Neural cell (in vitro differentiated cells): ENCODE results near the gene HIVEP3. TPM values are rescaled to one million over a fixed set of nuclear protein-coding genes. Genes with fewer than 3 reads are reported as not detected.

ENCODE experiments used
- H2AFZ ChIP-seq: fragments of 200-600, 300-800 bp; sonication (generic), shearing (Covaris generic); 2 replicates; pipeline ENCODE4 v1.6.0; 2014; ENCODE audit warnings: low read depth, mild to moderate bottlenecking, antibody characterized with exemption, low read length, moderate library complexity
- H3F3A ChIP-seq: fragments of 200-600 bp; shearing (Covaris generic); 2 replicates; pipeline ENCODE4 v1.6.1; 2016; ENCODE audit warnings: mild to moderate bottlenecking, moderate library complexity, mixed read lengths, antibody characterized with exemption, low read length; ENCODE audit not compliant: insufficient read depth, poor library complexity, severe bottlenecking
- H3K27ac ChIP-seq: fragments of 200-600, 300-800 bp; sonication (generic), shearing (Covaris generic); 2 replicates; pipeline ENCODE4 v1.5.1; 2014; ENCODE audit warnings: mild to moderate bottlenecking, low read length, moderate library complexity
- H3K27me3 ChIP-seq: fragments of 300-800, 200-600 bp; sonication (generic), shearing (Covaris generic); 2 replicates; pipeline ENCODE4 v1.6.0; 2014; ENCODE audit warnings: mild to moderate bottlenecking, low read depth, low read length, moderate library complexity; ENCODE audit not compliant: insufficient read depth
- H3K36me3 ChIP-seq: fragments of 300-800, 200-600 bp; sonication (generic), shearing (Covaris generic); 2 replicates; pipeline ENCODE4 v1.5.1; 2014; ENCODE audit warnings: mild to moderate bottlenecking, antibody characterized with exemption, low read length, moderate library complexity; ENCODE audit not compliant: insufficient read depth
- H3K4me2 ChIP-seq: fragments of 300-800, 200-600 bp; sonication (generic), shearing (Covaris generic); 2 replicates; pipeline ENCODE4 v1.6.0; 2014; ENCODE audit warnings: mild to moderate bottlenecking, low read length
- H3K4me3 ChIP-seq: fragments of 300-800, 200-600 bp; sonication (generic), shearing (Covaris generic); 2 replicates; pipeline ENCODE4 v1.5.1; 2014; ENCODE audit warnings: mild to moderate bottlenecking, low read length, moderate library complexity
- H3K79me2 ChIP-seq: fragments of 200-600 bp; shearing (Covaris generic); replicated peaks from 2 replicates; pipeline ENCODE4 v1.6.0; 2014; ENCODE audit warnings: mild to moderate bottlenecking, low read length, moderate library complexity; ENCODE audit not compliant: insufficient read depth
- H3K9ac ChIP-seq: fragments of 300-800, 200-600 bp; sonication (generic), shearing (Covaris generic); 2 replicates; pipeline ENCODE4 v1.6.1; 2016; ENCODE audit warnings: mild to moderate bottlenecking, low read length, mixed read lengths
- H3K9me2 ChIP-seq: fragments of 200-600 bp; shearing (Covaris generic); 2 replicates; pipeline ENCODE4 v1.6.1; 2016; ENCODE audit warnings: mild to moderate bottlenecking, low read length, mixed read lengths; ENCODE audit not compliant: insufficient read depth
- H3K9me3 ChIP-seq: fragments of 200-600, 300-800 bp; sonication (generic), shearing (Covaris generic); 2 replicates; pipeline ENCODE4 v1.6.1; 2016; ENCODE audit warnings: mild to moderate bottlenecking, mixed run types, low read length, moderate library complexity, mixed read lengths
- H4K20me1 ChIP-seq: fragments of 200-600 bp; shearing (Covaris generic); 2 replicates; pipeline ENCODE4 v1.6.1; 2016; ENCODE audit warnings: mild to moderate bottlenecking, mixed run types; ENCODE audit not compliant: insufficient read depth
- CTCF ChIP-seq: fragments of 450-650 bp; IDR thresholded peaks from 2 replicates; pipeline ENCODE4 v1.5.1; 2014; ENCODE audit warnings: antibody characterized with exemption, mild to moderate bottlenecking, moderate library complexity; ENCODE audit not compliant: poor library complexity, severe bottlenecking
- EP300 ChIP-seq: fragments of 450-650 bp; conservative IDR thresholded peaks from 2 replicates; pipeline ENCODE4 v1.6.1; 2014; ENCODE audit warnings: antibody characterized with exemption, mild to moderate bottlenecking, moderate library complexity; ENCODE audit not compliant: poor library complexity, severe bottlenecking
- EZH2 ChIP-seq: fragments of 200-600, 300-800 bp; shearing (Covaris generic), sonication (generic); IDR thresholded peaks from 2 replicates; pipeline ENCODE4 v1.6.1; 2014; ENCODE audit warnings: antibody characterized with exemption, low read length, borderline replicate concordance, mild to moderate bottlenecking; ENCODE audit not compliant: insufficient read depth, poor library complexity, severe bottlenecking
- MXI1 ChIP-seq: fragments of 450-650 bp; conservative IDR thresholded peaks from 2 replicates; pipeline ENCODE4 v1.6.1; 2014; ENCODE audit warnings: antibody characterized with exemption, mild to moderate bottlenecking; ENCODE audit not compliant: poor library complexity, severe bottlenecking
- POLR2AphosphoS5 ChIP-seq: IDR thresholded peaks from 2 replicates; pipeline ENCODE4 v1.6.1; 2012
- RAD21 ChIP-seq: fragments of 450-650 bp; conservative IDR thresholded peaks from 2 replicates; pipeline ENCODE4 v1.6.1; 2014; ENCODE audit warnings: antibody characterized with exemption, mild to moderate bottlenecking, moderate library complexity
- REST ChIP-seq: IDR thresholded peaks from 2 replicates; pipeline ENCODE4 v1.6.1; 2012; ENCODE audit warnings: borderline replicate concordance
- SMC3 ChIP-seq: fragments of 450-650 bp; conservative IDR thresholded peaks from 2 replicates; pipeline ENCODE4 v1.6.1; 2014; ENCODE audit warnings: antibody characterized with exemption, mild to moderate bottlenecking, moderate library complexity; ENCODE audit not compliant: poor library complexity
- TAF1 ChIP-seq: IDR thresholded peaks from 2 replicates; pipeline ENCODE4 v1.6.1; 2012; ENCODE audit warnings: low read depth
- polyA plus RNA-seq: library from polyadenylated mRNA; depleted of rRNA; stranded (reverse); fragments of >200 nt; gene quantifications from 2 replicates; pipeline ENCODE4 v1.2.3, GENCODE V29; 2014

HIVEP3 gene
- polyA plus RNA-seq, 1 donor from 2014 or later: 2.6 TPM

GRCh38 chr1:41859686-41860085 is 59.0 kb downstream of the HIVEP3 start:
- Histone ChIP-seq H3K4me3 (no peak overlapping the region), H2AFZ (no peak overlapping the region), H3K9me3 (no peaks in the 10 kb centered on the region), H3K36me3 (no peaks in the 10 kb centered on the region), H3F3A (no peaks in the 10 kb centered on the region), H3K27me3 (no peaks in the 10 kb centered on the region), H3K9me2 (no peaks in the 10 kb centered on the region), H3K27ac (no peak overlapping the region), H3K4me2 (no peak overlapping the region), H3K79me2 (no peaks in the 10 kb centered on the region), H4K20me1 (no peaks in the 10 kb centered on the region), H3K9ac (no peak overlapping the region)
- TF ChIP-seq SMC3 (no peak), EZH2 (no peak), REST (no peak), CTCF (no peak), TAF1 (no peak)

- no peaks in the 10 kb centered on the region for H3K9me3 ChIP-seq
- H3K36me3 ChIP-seq: no peaks in the 10 kb centered on the region
- no peak overlapping the region for H3K4me3 ChIP-seq
- no peaks in the 10 kb centered on the region for H3K79me2 ChIP-seq
- no peak overlapping the region for H2AFZ ChIP-seq
- no peak overlapping the region for H3K9ac ChIP-seq
- no peaks in the 10 kb centered on the region for H4K20me1 ChIP-seq
- TF ChIP-seq REST: no peak
- no peak for TF ChIP-seq RAD21
- TF ChIP-seq EP300: no peak
- TF ChIP-seq SMC3: no peak
- TF ChIP-seq POLR2AphosphoS5: no peak
- TF ChIP-seq MXI1: no peak
- no peak for TF ChIP-seq CTCF
- no peak for TF ChIP-seq EZH2
- TF ChIP-seq TAF1: no peak
- no peak overlapping the region for H3K4me2 ChIP-seq
- no peaks in the 10 kb centered on the region for H3K27me3 ChIP-seq
- H3K9me2 ChIP-seq: no peaks in the 10 kb centered on the region
- H3F3A ChIP-seq: no peaks in the 10 kb centered on the region
- no peak overlapping the region for H3K27ac ChIP-seq
These were observed 61.8 kb downstream of the HIVEP3 start for GRCh38 chr1:41856944-41857285.
